HuH-7.5 (cell line): ENCODE measurements around the gene PUM1.

ENCODE experiments used
- DNase-seq: peaks from one replicate; pipeline ENCODE4 v3.0.0; 2011; ENCODE audit warnings: low spot score

Gene PUM1

GRCh38 chr1:30904962-30905335 lies 160.6 kb downstream of the PUM1 start:
- no peak for DNase-seq

- DNase-seq = no peak
Observed at GRCh38 chr1:30904191-30904961, 161.1 kb downstream of the PUM1 start.

GRCh38 chr1:30903343-30904034 lies 162.0 kb downstream of the PUM1 start:
- no peak for DNase-seq

GRCh38 chr1:30902593-30903290 lies 162.8 kb downstream of the PUM1 start:
- no peak for DNase-seq

- no peak for DNase-seq
Observed at GRCh38 chr1:30901798-30902581, 163.5 kb downstream of the PUM1 start.

GRCh38 chr1:30900931-30901560 lies 164.5 kb downstream of the PUM1 start:
- no peak for DNase-seq

GRCh38 chr1:30900486-30900885 lies 165.0 kb downstream of the PUM1 start:
- DNase-seq = no peak

GRCh38 chr1:30899577-30900389 lies 165.7 kb downstream of the PUM1 start:
- DNase-seq = no peak

- no peak for DNase-seq
Observed at GRCh38 chr1:30898031-30898815, 167.3 kb downstream of the PUM1 start.

GRCh38 chr1:30896905-30897304 lies 168.6 kb downstream of the PUM1 start:
- no peak for DNase-seq

GRCh38 chr1:30895944-30896660 lies 169.4 kb downstream of the PUM1 start:
- no peak for DNase-seq

GRCh38 chr1:30895382-30895943 lies 170.1 kb downstream of the PUM1 start:
- DNase-seq = no peak

GRCh38 chr1:30894508-30894973 lies 171.0 kb downstream of the PUM1 start:
- DNase-seq = no peak

GRCh38 chr1:30893776-30894507 lies 171.6 kb downstream of the PUM1 start:
- DNase-seq = no peak

- no peak for DNase-seq
Observed at GRCh38 chr1:30892671-30893073, 172.8 kb downstream of the PUM1 start.

GRCh38 chr1:30891227-30891552 lies 174.3 kb downstream of the PUM1 start:
- DNase-seq = no peak

GRCh38 chr1:30890502-30891226 lies 174.9 kb downstream of the PUM1 start:
- no peak for DNase-seq

GRCh38 chr1:30889511-30889910 lies 176.0 kb downstream of the PUM1 start:
- no peak for DNase-seq
